Measurements from ENCODE around the gene WSCD1. TPM values are rescaled to one million over a fixed set of nuclear protein-coding genes. Genes with fewer than 3 reads are reported as not detected.

The WSCD1 gene
- polyA plus RNA-seq, 1 donor from 2014 or later: 9.5 TPM

GRCh38 chr17:6134721-6135120 lies 64.5 kb downstream of the WSCD1 start:
- no peaks in the 10 kb centered on the region for H3K9me3 ChIP-seq (ENCODE audit: low read length)
- no peak overlapping the region for H3K4me3 ChIP-seq (ENCODE audit: low read length)
- no peaks in the 10 kb centered on the region for H3K79me2 ChIP-seq (replicated peaks; ENCODE audit: insufficient read depth, low read length)
- H3K4me2 ChIP-seq (ENCODE audit: low read length): no peak overlapping the region
- no peaks in the 10 kb centered on the region for H3F3A ChIP-seq (ENCODE audit: insufficient read depth, low read length, poor library complexity, severe bottlenecking)
- no peak overlapping the region for H3K27ac ChIP-seq (ENCODE audit: low read length)
- H2AFZ ChIP-seq (ENCODE audit: low read depth, low read length): no peak overlapping the region
- H3K9me2 ChIP-seq (ENCODE audit: insufficient read depth, low read length): no peaks in the 10 kb centered on the region
- no peaks in the 10 kb centered on the region for H3K36me3 ChIP-seq (ENCODE audit: insufficient read depth, low read length)
- no peaks in the 10 kb centered on the region for H4K20me1 ChIP-seq (ENCODE audit: insufficient read depth)
- TF ChIP-seq CTCF (IDR thresholded peaks at IDR 0.05; ENCODE audit: poor library complexity, severe bottlenecking) (no peak), SMC3 (conservative IDR thresholded peaks at IDR 0.05; ENCODE audit: poor library complexity) (no peak), POLR2AphosphoS5 (IDR thresholded peaks at IDR 0.05) (no peak)
- TF ChIP-seq, protein P1, sequence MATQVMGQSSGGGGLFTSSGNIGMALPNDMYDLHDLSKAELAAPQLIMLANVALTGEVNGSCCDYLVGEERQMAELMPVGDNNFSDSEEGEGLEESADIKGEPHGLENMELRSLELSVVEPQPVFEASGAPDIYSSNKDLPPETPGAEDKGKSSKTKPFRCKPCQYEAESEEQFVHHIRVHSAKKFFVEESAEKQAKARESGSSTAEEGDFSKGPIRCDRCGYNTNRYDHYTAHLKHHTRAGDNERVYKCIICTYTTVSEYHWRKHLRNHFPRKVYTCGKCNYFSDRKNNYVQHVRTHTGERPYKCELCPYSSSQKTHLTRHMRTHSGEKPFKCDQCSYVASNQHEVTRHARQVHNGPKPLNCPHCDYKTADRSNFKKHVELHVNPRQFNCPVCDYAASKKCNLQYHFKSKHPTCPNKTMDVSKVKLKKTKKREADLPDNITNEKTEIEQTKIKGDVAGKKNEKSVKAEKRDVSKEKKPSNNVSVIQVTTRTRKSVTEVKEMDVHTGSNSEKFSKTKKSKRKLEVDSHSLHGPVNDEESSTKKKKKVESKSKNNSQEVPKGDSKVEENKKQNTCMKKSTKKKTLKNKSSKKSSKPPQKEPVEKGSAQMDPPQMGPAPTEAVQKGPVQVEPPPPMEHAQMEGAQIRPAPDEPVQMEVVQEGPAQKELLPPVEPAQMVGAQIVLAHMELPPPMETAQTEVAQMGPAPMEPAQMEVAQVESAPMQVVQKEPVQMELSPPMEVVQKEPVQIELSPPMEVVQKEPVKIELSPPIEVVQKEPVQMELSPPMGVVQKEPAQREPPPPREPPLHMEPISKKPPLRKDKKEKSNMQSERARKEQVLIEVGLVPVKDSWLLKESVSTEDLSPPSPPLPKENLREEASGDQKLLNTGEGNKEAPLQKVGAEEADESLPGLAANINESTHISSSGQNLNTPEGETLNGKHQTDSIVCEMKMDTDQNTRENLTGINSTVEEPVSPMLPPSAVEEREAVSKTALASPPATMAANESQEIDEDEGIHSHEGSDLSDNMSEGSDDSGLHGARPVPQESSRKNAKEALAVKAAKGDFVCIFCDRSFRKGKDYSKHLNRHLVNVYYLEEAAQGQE (IDR thresholded peaks at IDR 0.05; ENCODE audit: borderline replicate concordance): no peak
- H3K27me3 ChIP-seq (ENCODE audit: insufficient read depth, low read depth, low read length): no peaks in the 10 kb centered on the region
- no peak overlapping the region for H3K9ac ChIP-seq (ENCODE audit: low read length)

- Histone ChIP-seq H3K4me2 (ENCODE audit: low read length) (no peak overlapping the region), H3K79me2 (replicated peaks; ENCODE audit: insufficient read depth, low read length) (no peaks in the 10 kb centered on the region), H3K9me3 (ENCODE audit: low read length) (no peaks in the 10 kb centered on the region), H4K20me1 (ENCODE audit: insufficient read depth) (no peaks in the 10 kb centered on the region), H3F3A (ENCODE audit: insufficient read depth, low read length, poor library complexity, severe bottlenecking) (no peaks in the 10 kb centered on the region), H3K4me3 (ENCODE audit: low read length) (no peak overlapping the region), H2AFZ (ENCODE audit: low read depth, low read length) (no peak overlapping the region), H3K27ac (ENCODE audit: low read length) (no peak overlapping the region), H3K9ac (ENCODE audit: low read length) (no peak overlapping the region), H3K27me3 (ENCODE audit: insufficient read depth, low read depth, low read length) (no peaks in the 10 kb centered on the region), H3K9me2 (ENCODE audit: insufficient read depth, low read length) (no peaks in the 10 kb centered on the region), H3K36me3 (ENCODE audit: insufficient read depth, low read length) (no peaks in the 10 kb centered on the region)
- TF ChIP-seq EZH2 (IDR thresholded peaks at IDR 0.05; ENCODE audit: borderline replicate concordance, insufficient read depth, low read length, poor library complexity, severe bottlenecking): no peak
- TF ChIP-seq EP300 (conservative IDR thresholded peaks at IDR 0.05; ENCODE audit: poor library complexity, severe bottlenecking): no peak
- TF ChIP-seq POLR2AphosphoS5 (IDR thresholded peaks at IDR 0.05): no peak
- TF ChIP-seq SMC3 (conservative IDR thresholded peaks at IDR 0.05; ENCODE audit: poor library complexity): no peak
- TF ChIP-seq CTCF (IDR thresholded peaks at IDR 0.05; ENCODE audit: poor library complexity, severe bottlenecking): no peak
- no peak for TF ChIP-seq TAF1 (IDR thresholded peaks at IDR 0.05; ENCODE audit: low read depth)
- TF ChIP-seq, protein P1 (IDR thresholded peaks at IDR 0.05; ENCODE audit: borderline replicate concordance): no peak
- TF ChIP-seq RAD21 (conservative IDR thresholded peaks at IDR 0.05): no peak
- TF ChIP-seq MXI1 (conservative IDR thresholded peaks at IDR 0.05; ENCODE audit: poor library complexity, severe bottlenecking): no peak
Observed at GRCh38 chr17:6135236-6135635, 65.1 kb downstream of the WSCD1 start.

Measured in neural cell (in vitro differentiated cells).